Testis (tissue), 2 donors: ENCODE results near the gene SMARCC2.

Experiments used
- CTCF ChIP-seq, 3 experiments: fragments of 450-650 bp in 2 of 3; fragments of 200-600 bp in 1 of 3; sonication (generic) in 1 of 3; IDR thresholded peaks; one replicate each; pipeline ENCODE4 v1.5.1; 2016 to 2019; ENCODE audit warnings: antibody characterized with exemption in 3 of 3, mild to moderate bottlenecking in 2 of 3, moderate library complexity in 1 of 3
- POLR2A ChIP-seq: fragments of 450-650 bp; IDR thresholded peaks from one replicate; pipeline ENCODE4 v1.6.1; 2017; ENCODE audit warnings: antibody characterized with exemption, mild to moderate bottlenecking, moderate library complexity

GRCh38 chr12:56124133-56124532 is 65.2 kb downstream of the SMARCC2 start:
- no peak for TF ChIP-seq CTCF (IDR thresholded peaks at IDR 0.05)
- no peak for TF ChIP-seq POLR2A
